HCT116 (cell line): Measurements from ENCODE around the gene CERS5. TPM values are rescaled to one million over a fixed set of nuclear protein-coding genes. Genes with fewer than 3 reads are reported as not detected.

Source experiments
- ATAC-seq: fragments of 200-7000 bp; cut with Tn5 transposase; 2 replicates; pipeline ENCODE4 v1.9.1; 2020; ENCODE audit warnings: mild to moderate bottlenecking, moderate library complexity
- BruUV-seq: library from RNA; stranded (reverse); fragments of 400-500 nt; replicated peaks from 2 replicates; lab custom pipeline; 2021; lab: Mats Ljungman, UMichigan
- CTCF ChIA-PET: fragments of 300-600 bp; sonication (Branson Sonifier 250); formaldehyde crosslinking; loops from one replicate; lab custom pipeline; 2021; ENCODE audit warnings: antibody characterized with exemption; lab: Charles Lee
- POLR2A ChIA-PET: fragments of 300-600, 350-600 bp; sonication (Branson Sonifier 250); formaldehyde crosslinking; loops from one replicate; lab custom pipeline; 2021; ENCODE audit warnings: antibody characterized with exemption; lab: Charles Lee
- RAD21 ChIA-PET, 2 experiments: fragments of 300-600 bp; sonication (Branson Sonifier 250); formaldehyde crosslinking; loops; one replicate each; lab custom pipeline; 2023; ENCODE audit warnings: low total read pairs in 2 of 2; ENCODE audit not compliant: uncharacterized antibody in 2 of 2, unreplicated experiment in 2 of 2, low non-redundant PET in 1 of 2; lab: Charles Lee
- DNase-seq: peaks from one replicate; pipeline ENCODE4 v3.0.0-alpha.2; 2010; ENCODE audit warnings: low read depth, low spot score
- H2AFZ ChIP-seq: fragments of 200-600 bp; shearing (Covaris generic), sonication (generic); 2 replicates; pipeline ENCODE4 v1.6.1; 2017; ENCODE audit warnings: low read depth, mixed run types, mixed read lengths, antibody characterized with exemption, low read length; ENCODE audit not compliant: poor library complexity, severe bottlenecking
- H3K27ac ChIP-seq: 2 replicates; pipeline ENCODE4 v1.5.1; 2012; ENCODE audit warnings: low read depth, low read length
- H3K27me3 ChIP-seq: fragments of 200-600 bp; sonication (generic); 2 replicates; pipeline ENCODE4 v1.6.1; 2016; ENCODE audit warnings: mixed run types, low read length, mixed read lengths; ENCODE audit not compliant: insufficient read depth
- H3K36me3 ChIP-seq, 2 experiments: fragments of 200-500 bp in 1 of 2; fragments of 200-600 bp in 1 of 2; sonication (Bioruptor generic) in 1 of 2; sonication (generic) in 1 of 2; 2 replicates each; pipeline versions ENCODE4 v1.5.1 to v1.6.1; 2014 to 2016; ENCODE audit warnings: low read length in 2 of 2, inconsistent platforms in 1 of 2, mixed read lengths in 1 of 2, mixed run types in 1 of 2; ENCODE audit not compliant: insufficient read depth in 2 of 2, control insufficient read depth in 1 of 2
- H3K4me1 ChIP-seq, 2 experiments: fragments of 200-600 bp in 1 of 2; sonication (generic) in 1 of 2; 2 replicates each; pipeline versions ENCODE4 v1.5.1 to v1.6.1; 2012 to 2017; ENCODE audit warnings: low read length in 2 of 2, inconsistent platforms in 1 of 2, mild to moderate bottlenecking in 1 of 2, mixed read lengths in 1 of 2, mixed run types in 1 of 2, moderate library complexity in 1 of 2; ENCODE audit not compliant: insufficient read depth in 2 of 2, control insufficient read depth in 1 of 2
- H3K4me2 ChIP-seq: fragments of 200-600 bp; sonication (generic); 2 replicates; pipeline ENCODE4 v1.6.1; 2017; ENCODE audit warnings: mixed run types, low read length, mixed read lengths
- H3K4me3 ChIP-seq, 2 experiments: fragments of 200-600 bp in 1 of 2; sonication (generic) in 1 of 2; replicated peaks in 1 of 2; 2 replicates each; pipeline ENCODE4 v1.5.1; 2011 to 2016; ENCODE audit warnings: low read length in 2 of 2, control low read depth in 1 of 2, low read depth in 1 of 2, mild to moderate bottlenecking in 1 of 2, mixed read lengths in 1 of 2, mixed run types in 1 of 2
- H3K79me2 ChIP-seq: fragments of 200-600 bp; sonication (generic); 2 replicates; pipeline ENCODE4 v1.6.1; 2017; ENCODE audit warnings: mild to moderate bottlenecking, mixed run types, low read length, moderate library complexity, mixed read lengths; ENCODE audit not compliant: insufficient read depth
- H3K9ac ChIP-seq: fragments of 200-600 bp; sonication (generic); 2 replicates; pipeline ENCODE4 v1.6.1; 2016; ENCODE audit warnings: low read length, mixed read lengths
- H3K9me2 ChIP-seq: fragments of 200-600 bp; sonication (generic), shearing (Covaris generic); 2 replicates; pipeline ENCODE4 v1.6.1; 2017; ENCODE audit warnings: mixed run types, mild to moderate bottlenecking, moderate library complexity; ENCODE audit not compliant: insufficient read depth
- H3K9me3 ChIP-seq, 2 experiments: fragments of 200-500 bp in 1 of 2; fragments of 200-600 bp in 1 of 2; sonication (Bioruptor generic) in 1 of 2; sonication (generic) in 1 of 2; 2 replicates each; pipeline ENCODE4 v1.6.1; 2014 to 2017; ENCODE audit warnings: low read length in 2 of 2, mixed read lengths in 2 of 2, inconsistent platforms in 1 of 2, low read depth in 1 of 2, mild to moderate bottlenecking in 1 of 2, mixed run types in 1 of 2, moderate library complexity in 1 of 2; ENCODE audit not compliant: control insufficient read depth in 1 of 2, insufficient read depth in 1 of 2
- H4K20me1 ChIP-seq: fragments of 200-600 bp; sonication (generic), shearing (Covaris generic); 2 replicates; pipeline ENCODE4 v1.6.1; 2017; ENCODE audit warnings: mixed run types, mild to moderate bottlenecking, moderate library complexity; ENCODE audit not compliant: insufficient read depth
- ATF3 ChIP-seq: IDR thresholded peaks from 2 replicates; pipeline ENCODE4 v1.6.1; 2012
- CBX3 ChIP-seq: IDR thresholded peaks from 2 replicates; pipeline ENCODE4 v1.6.1; 2012; ENCODE audit warnings: low read depth
- CEBPB ChIP-seq: IDR thresholded peaks from 2 replicates; pipeline ENCODE4 v1.6.1; 2012; ENCODE audit warnings: low read depth
- EZH2 ChIP-seq: fragments of 200-600 bp; sonication (generic); IDR thresholded peaks from 2 replicates; pipeline ENCODE4 v1.6.1; 2017; ENCODE audit warnings: antibody characterized with exemption, mixed run types
- EZH2phosphoT487 ChIP-seq: fragments of 200-600 bp; IDR thresholded peaks from 2 replicates; pipeline ENCODE4 v1.6.1; 2018; ENCODE audit warnings: antibody characterized with exemption, borderline replicate concordance
- FOSL1 ChIP-seq: IDR thresholded peaks from 2 replicates; pipeline ENCODE4 v1.6.1; 2012; ENCODE audit warnings: low read depth
- POLR2A ChIP-seq: IDR thresholded peaks from 2 replicates; pipeline ENCODE4 v1.7.0; 2011; ENCODE audit warnings: borderline replicate concordance; ENCODE audit not compliant: insufficient read depth, insufficient read length; ENCODE audit errors: extremely low read depth
- POLR2AphosphoS5 ChIP-seq: IDR thresholded peaks from 2 replicates; pipeline ENCODE4 v1.6.1; 2011; ENCODE audit warnings: mild to moderate bottlenecking, low read depth, low read length, moderate library complexity
- RAD21 ChIP-seq: IDR thresholded peaks from 2 replicates; pipeline ENCODE4 v1.6.1; 2012; ENCODE audit warnings: low read depth, mild to moderate bottlenecking
- REST ChIP-seq: IDR thresholded peaks from 2 replicates; pipeline ENCODE4 v1.6.1; 2012; ENCODE audit warnings: low read depth
- SIN3A ChIP-seq: IDR thresholded peaks from 2 replicates; pipeline ENCODE4 v1.6.1; 2012; ENCODE audit warnings: low read depth
- SP1 ChIP-seq: IDR thresholded peaks from 2 replicates; pipeline ENCODE4 v1.6.1; 2012; ENCODE audit warnings: low read depth
- YY1 ChIP-seq: IDR thresholded peaks from 2 replicates; pipeline ENCODE4 v1.6.1; 2011; ENCODE audit warnings: low read length, low read depth, moderate library complexity, mild to moderate bottlenecking; ENCODE audit not compliant: insufficient replicate concordance; ENCODE audit errors: extremely low read depth
- ZFX ChIP-seq: fragments of 450-650 bp; IDR thresholded peaks from 2 replicates; pipeline ENCODE4 v1.6.1; 2017
- intact Hi-C: fragments of 100-400 bp; cut with micrococcal nuclease; formaldehyde crosslinking; loops from 2 replicates; pipeline ENCODE4 v1.10.0; 2022
- total RNA-seq: library from RNA; stranded (reverse); gene quantifications from one replicate; pipeline ENCODE4 v1.2.1, GENCODE V29; 2021; ENCODE audit not compliant: unreplicated experiment
- TF ChIP-seq, protein P1 (sequence below): IDR thresholded peaks from 2 replicates; pipeline ENCODE4 v1.6.1; 2011; ENCODE audit warnings: mild to moderate bottlenecking, low read length, moderate library complexity; ENCODE audit not compliant: insufficient replicate concordance; ENCODE audit errors: extremely low read depth

Gene CERS5
- total RNA-seq, 1 experiment from 2014 or later: 33.4 TPM

DNA sequence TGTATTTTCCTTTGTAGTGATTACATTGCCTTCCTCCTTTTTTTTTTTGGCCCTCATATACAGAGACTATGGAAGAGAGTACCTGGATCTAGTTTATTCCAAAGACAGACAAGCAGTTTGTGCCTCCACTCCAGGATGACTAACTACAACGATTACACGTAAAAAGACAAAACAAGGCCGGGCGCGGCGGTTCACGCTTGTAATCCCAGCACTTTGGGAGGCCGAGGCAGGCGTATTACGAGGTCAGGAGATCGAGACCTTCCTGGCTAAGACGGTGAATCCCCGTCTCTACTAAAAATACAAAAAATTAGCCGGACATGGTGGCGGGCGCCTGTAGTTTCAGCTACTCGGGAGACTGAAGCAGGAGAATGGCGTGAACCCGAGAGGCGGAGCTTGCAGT, 2.2 kb downstream of the CERS5 start:
- no peak overlapping the region for H3K4me3 ChIP-seq
- ATAC-seq: no peak
- H3K27me3 ChIP-seq: no peaks in the 10 kb centered on the region
- no TSS peak for BruUV-seq
- CTCF ChIA-PET: no interaction called here
- H3K9me3 ChIP-seq: no peaks in the 10 kb centered on the region
- no peak for TF ChIP-seq CBX3
- no peak for TF ChIP-seq POLR2A
- TF ChIP-seq EZH2: no peak
- no peak for TF ChIP-seq CEBPB
- TF ChIP-seq ATF3: no peak
- no peak for TF ChIP-seq SIN3A
- TF ChIP-seq YY1: no peak
- no peak for TF ChIP-seq FOSL1
- no peak for TF ChIP-seq RAD21
- TF ChIP-seq SP1: no peak
- no peak for TF ChIP-seq REST
- TF ChIP-seq, protein P1, sequence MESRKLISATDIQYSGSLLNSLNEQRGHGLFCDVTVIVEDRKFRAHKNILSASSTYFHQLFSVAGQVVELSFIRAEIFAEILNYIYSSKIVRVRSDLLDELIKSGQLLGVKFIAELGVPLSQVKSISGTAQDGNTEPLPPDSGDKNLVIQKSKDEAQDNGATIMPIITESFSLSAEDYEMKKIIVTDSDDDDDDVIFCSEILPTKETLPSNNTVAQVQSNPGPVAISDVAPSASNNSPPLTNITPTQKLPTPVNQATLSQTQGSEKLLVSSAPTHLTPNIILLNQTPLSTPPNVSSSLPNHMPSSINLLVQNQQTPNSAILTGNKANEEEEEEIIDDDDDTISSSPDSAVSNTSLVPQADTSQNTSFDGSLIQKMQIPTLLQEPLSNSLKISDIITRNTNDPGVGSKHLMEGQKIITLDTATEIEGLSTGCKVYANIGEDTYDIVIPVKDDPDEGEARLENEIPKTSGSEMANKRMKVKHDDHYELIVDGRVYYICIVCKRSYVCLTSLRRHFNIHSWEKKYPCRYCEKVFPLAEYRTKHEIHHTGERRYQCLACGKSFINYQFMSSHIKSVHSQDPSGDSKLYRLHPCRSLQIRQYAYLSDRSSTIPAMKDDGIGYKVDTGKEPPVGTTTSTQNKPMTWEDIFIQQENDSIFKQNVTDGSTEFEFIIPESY: no peak
- no peak for TF ChIP-seq ZFX
- TF ChIP-seq POLR2AphosphoS5: no peak
- no peak for TF ChIP-seq EZH2phosphoT487
- H3K4me2 ChIP-seq: no peak overlapping the region
- intact Hi-C loops: no loop called here
- RAD21 ChIA-PET: no interaction called here
- H4K20me1 ChIP-seq: no peaks in the 10 kb centered on the region
- H3K27ac ChIP-seq: no peak overlapping the region
- H3K9me2 ChIP-seq: no peaks in the 10 kb centered on the region
- H2AFZ ChIP-seq: no peak overlapping the region
- peaks cover 9 to 22% of the 10 kb centered on the region in 2 experiments; a peak in 3 of 4 replicates for H3K4me1 ChIP-seq
- DNase-seq: no peak
- peaks cover 27% of the 10 kb centered on the region for H3K79me2 ChIP-seq
- H3K9ac ChIP-seq: no peak overlapping the region
- POLR2A ChIA-PET: no interaction called here
- no peaks in the 10 kb centered on the region for H3K36me3 ChIP-seq
